A673 (cell line): Measurements from ENCODE around the gene ABI3BP.

Experiments
- EZH2 ChIP-seq: fragments of 200-600 bp; sonication (generic); IDR thresholded peaks from 2 replicates; pipeline ENCODE4 v1.6.1; 2017; ENCODE audit warnings: borderline replicate concordance, low read depth, mild to moderate bottlenecking, mixed read lengths, antibody characterized with exemption, low read length; ENCODE audit not compliant: poor library complexity, severe bottlenecking
- TF ChIP-seq, protein P1 (sequence below): fragments of 300-800, 200-600 bp; sonication (generic); conservative IDR thresholded peaks from 2 replicates; pipeline ENCODE4 v1.5.1; 2017; ENCODE audit warnings: low read depth, mild to moderate bottlenecking, antibody characterized with exemption, low read length, moderate library complexity, mixed read lengths

DNA sequence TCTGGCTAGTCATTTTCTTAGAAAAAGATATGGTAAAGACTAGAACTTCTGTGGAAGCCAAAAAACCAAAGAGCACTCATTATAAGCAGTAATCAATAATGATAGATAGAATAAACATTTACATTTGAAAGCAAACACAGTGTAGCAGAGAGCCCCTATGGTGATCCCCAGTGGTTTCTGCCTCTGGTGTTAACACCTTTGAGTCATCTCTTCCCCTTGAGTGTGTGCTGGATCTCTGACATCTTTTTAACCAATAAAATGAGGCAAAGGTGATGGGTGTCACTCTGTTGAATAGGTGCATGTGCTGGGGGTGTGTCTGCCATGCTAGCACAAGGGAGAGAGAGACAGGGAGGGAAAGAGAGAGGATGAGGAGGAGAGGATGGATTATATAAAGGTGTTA lies 162.3 kb downstream of the ABI3BP start:
- TF ChIP-seq, protein P1, sequence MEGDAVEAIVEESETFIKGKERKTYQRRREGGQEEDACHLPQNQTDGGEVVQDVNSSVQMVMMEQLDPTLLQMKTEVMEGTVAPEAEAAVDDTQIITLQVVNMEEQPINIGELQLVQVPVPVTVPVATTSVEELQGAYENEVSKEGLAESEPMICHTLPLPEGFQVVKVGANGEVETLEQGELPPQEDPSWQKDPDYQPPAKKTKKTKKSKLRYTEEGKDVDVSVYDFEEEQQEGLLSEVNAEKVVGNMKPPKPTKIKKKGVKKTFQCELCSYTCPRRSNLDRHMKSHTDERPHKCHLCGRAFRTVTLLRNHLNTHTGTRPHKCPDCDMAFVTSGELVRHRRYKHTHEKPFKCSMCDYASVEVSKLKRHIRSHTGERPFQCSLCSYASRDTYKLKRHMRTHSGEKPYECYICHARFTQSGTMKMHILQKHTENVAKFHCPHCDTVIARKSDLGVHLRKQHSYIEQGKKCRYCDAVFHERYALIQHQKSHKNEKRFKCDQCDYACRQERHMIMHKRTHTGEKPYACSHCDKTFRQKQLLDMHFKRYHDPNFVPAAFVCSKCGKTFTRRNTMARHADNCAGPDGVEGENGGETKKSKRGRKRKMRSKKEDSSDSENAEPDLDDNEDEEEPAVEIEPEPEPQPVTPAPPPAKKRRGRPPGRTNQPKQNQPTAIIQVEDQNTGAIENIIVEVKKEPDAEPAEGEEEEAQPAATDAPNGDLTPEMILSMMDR: no peak
- TF ChIP-seq EZH2: no peak
